Measurements from ENCODE around the gene KLRF2.

Gene KLRF2

GRCh38 chr12:9910716-9911421 is 29.6 kb downstream of the KLRF2 start:
- Histone ChIP-seq H3K4me1 (ENCODE audit: control extremely low read depth in 1 of 4, control insufficient read depth in 4 of 4, insufficient read depth in 4 of 4, low read length in 3 of 4) (peaks cover 0 to 13% (median 3%) of the 10 kb centered on the region in 4 experiments), H3K4me3 (ENCODE audit: control insufficient read depth in 1 of 7, extremely low read depth in 1 of 7, insufficient read depth in 4 of 7, low read depth in 2 of 7, low read length in 6 of 7) (no peak overlapping the region), H3K27ac (ENCODE audit: insufficient read depth in 1 of 2, low read depth in 1 of 2, low read length in 2 of 2, poor library complexity in 1 of 2, severe bottlenecking in 2 of 2) (no peak overlapping the region), H3K36me3 (ENCODE audit: control insufficient read depth in 4 of 4, insufficient read depth in 4 of 4, low read length in 3 of 4) (no peaks in the 10 kb centered on the region), H3K9me3 (ENCODE audit: control extremely low read depth in 1 of 5, control insufficient read depth in 4 of 5, insufficient read depth in 2 of 5, low read depth in 1 of 5, low read length in 4 of 5) (peaks cover 4 to 54% (median 23%) of the 10 kb centered on the region in 5 experiments), H3K27me3 (replicated peaks in 2 of 5; ENCODE audit: control insufficient read depth in 4 of 5, insufficient read depth in 5 of 5, low read length in 4 of 5) (no peaks in the 10 kb centered on the region)
- ChIA-PET CTCF (no interaction called here), POLR2A (no interaction called here)
- no peak for DNase-seq
- WGBS (ENCODE audit: insufficient coverage), result 100% methylated on average over 2 of the region's 7 CpGs

GRCh38 chr12:9911708-9912107 is 30.4 kb downstream of the KLRF2 start:
- peaks cover 4 to 54% (median 23%) of the 10 kb centered on the region in 5 experiments for H3K9me3 ChIP-seq (ENCODE audit: control extremely low read depth in 1 of 5, control insufficient read depth in 4 of 5, insufficient read depth in 2 of 5, low read depth in 1 of 5, low read length in 4 of 5)
- H3K36me3 ChIP-seq (ENCODE audit: control insufficient read depth in 4 of 4, insufficient read depth in 4 of 4, low read length in 3 of 4), result no peaks in the 10 kb centered on the region
- H3K27me3 ChIP-seq (replicated peaks in 2 of 5; ENCODE audit: control insufficient read depth in 4 of 5, insufficient read depth in 5 of 5, low read length in 4 of 5), result no peaks in the 10 kb centered on the region
- no peak overlapping the region for H3K27ac ChIP-seq (ENCODE audit: insufficient read depth in 1 of 2, low read depth in 1 of 2, low read length in 2 of 2, poor library complexity in 1 of 2, severe bottlenecking in 2 of 2)
- no peak overlapping the region for H3K4me3 ChIP-seq (ENCODE audit: control insufficient read depth in 1 of 7, extremely low read depth in 1 of 7, insufficient read depth in 4 of 7, low read depth in 2 of 7, low read length in 6 of 7)
- CTCF ChIA-PET, result no interaction called here
- peaks cover 0 to 7% (median 2%) of the 10 kb centered on the region in 4 experiments for H3K4me1 ChIP-seq (ENCODE audit: control extremely low read depth in 1 of 4, control insufficient read depth in 4 of 4, insufficient read depth in 4 of 4, low read length in 3 of 4)
- POLR2A ChIA-PET, result no interaction called here
- DNase-seq, result no peak

- Histone ChIP-seq H3K27me3 (replicated peaks in 2 of 5; ENCODE audit: control insufficient read depth in 4 of 5, insufficient read depth in 5 of 5, low read length in 4 of 5) (no peaks in the 10 kb centered on the region), H3K9me3 (ENCODE audit: control extremely low read depth in 1 of 5, control insufficient read depth in 4 of 5, insufficient read depth in 2 of 5, low read depth in 1 of 5, low read length in 4 of 5) (peaks cover 0 to 4% (median 0%) of the 10 kb centered on the region in 5 experiments), H3K36me3 (ENCODE audit: control insufficient read depth in 4 of 4, insufficient read depth in 4 of 4, low read length in 3 of 4) (no peaks in the 10 kb centered on the region), H3K4me1 (ENCODE audit: control extremely low read depth in 1 of 4, control insufficient read depth in 4 of 4, insufficient read depth in 4 of 4, low read length in 3 of 4) (peaks cover 0 to 7% (median 0%) of the 10 kb centered on the region in 4 experiments), H3K27ac (ENCODE audit: insufficient read depth in 1 of 2, low read depth in 1 of 2, low read length in 2 of 2, poor library complexity in 1 of 2, severe bottlenecking in 2 of 2) (no peak overlapping the region), H3K4me3 (ENCODE audit: control insufficient read depth in 1 of 7, extremely low read depth in 1 of 7, insufficient read depth in 4 of 7, low read depth in 2 of 7, low read length in 6 of 7) (no peak overlapping the region)
- WGBS (ENCODE audit: insufficient coverage), result 97% methylated on average over 3 of the region's 3 CpGs
- ChIA-PET POLR2A (no interaction called here), CTCF (interaction anchor here (1.2 to 2.5 kb wide), 2 partner anchors 105 to 122 kb away, joined by 4 to 12 read pairs; no protein-coding TSS in a partner anchor)
- DNase-seq, result no peak
Observed at GRCh38 chr12:9919443-9919842, 38.2 kb downstream of the KLRF2 start.

GRCh38 chr12:9920451-9920850 is 39.2 kb downstream of the KLRF2 start:
- whole genome bisulfite sequencing (ENCODE audit: insufficient coverage), result 100% methylated on average over 7 of the region's 10 CpGs
- H3K9me3 ChIP-seq (ENCODE audit: control extremely low read depth in 1 of 5, control insufficient read depth in 4 of 5, insufficient read depth in 2 of 5, low read depth in 1 of 5, low read length in 4 of 5), result peaks cover 0 to 4% (median 0%) of the 10 kb centered on the region in 5 experiments
- DNase-seq, result no peak
- H3K4me1 ChIP-seq (ENCODE audit: control extremely low read depth in 1 of 4, control insufficient read depth in 4 of 4, insufficient read depth in 4 of 4, low read length in 3 of 4), result peaks cover 0 to 7% (median 0%) of the 10 kb centered on the region in 4 experiments
- no peak overlapping the region for H3K4me3 ChIP-seq (ENCODE audit: control insufficient read depth in 1 of 7, extremely low read depth in 1 of 7, insufficient read depth in 4 of 7, low read depth in 2 of 7, low read length in 6 of 7)
- ChIA-PET POLR2A (no interaction called here), CTCF (interaction anchor here (1.7 to 3.2 kb wide), 3 partner anchors 11 to 170 kb away, joined by 4 to 14 read pairs (median 12); partner anchors contain the start of gene CLEC2A)
- no peak overlapping the region for H3K27ac ChIP-seq (ENCODE audit: insufficient read depth in 1 of 2, low read depth in 1 of 2, low read length in 2 of 2, poor library complexity in 1 of 2, severe bottlenecking in 2 of 2)
- no peaks in the 10 kb centered on the region for H3K27me3 ChIP-seq (replicated peaks in 2 of 5; ENCODE audit: control insufficient read depth in 4 of 5, insufficient read depth in 5 of 5, low read length in 4 of 5)
- H3K36me3 ChIP-seq (ENCODE audit: control insufficient read depth in 4 of 4, insufficient read depth in 4 of 4, low read length in 3 of 4), result no peaks in the 10 kb centered on the region

GRCh38 chr12:9922429-9922828 is 41.1 kb downstream of the KLRF2 start:
- Histone ChIP-seq H3K4me3 (ENCODE audit: control insufficient read depth in 1 of 7, extremely low read depth in 1 of 7, insufficient read depth in 4 of 7, low read depth in 2 of 7, low read length in 6 of 7) (no peak overlapping the region), H3K4me1 (ENCODE audit: control extremely low read depth in 1 of 4, control insufficient read depth in 4 of 4, insufficient read depth in 4 of 4, low read length in 3 of 4) (peaks cover 0 to 12% (median 2%) of the 10 kb centered on the region in 4 experiments), H3K9me3 (ENCODE audit: control extremely low read depth in 1 of 5, control insufficient read depth in 4 of 5, insufficient read depth in 2 of 5, low read depth in 1 of 5, low read length in 4 of 5) (peaks cover 0 to 4% (median 0%) of the 10 kb centered on the region in 5 experiments), H3K36me3 (ENCODE audit: control insufficient read depth in 4 of 4, insufficient read depth in 4 of 4, low read length in 3 of 4) (no peaks in the 10 kb centered on the region), H3K27ac (ENCODE audit: insufficient read depth in 1 of 2, low read depth in 1 of 2, low read length in 2 of 2, poor library complexity in 1 of 2, severe bottlenecking in 2 of 2) (no peak overlapping the region), H3K27me3 (replicated peaks in 2 of 5; ENCODE audit: control insufficient read depth in 4 of 5, insufficient read depth in 5 of 5, low read length in 4 of 5) (no peaks in the 10 kb centered on the region)
- ChIA-PET POLR2A (no interaction called here), CTCF (interaction anchor here (0.6 to 3.2 kb wide), 7 partner anchors 16 to 174 kb away, joined by 3 to 14 read pairs (median 5); no protein-coding TSS in a partner anchor)
- no peak for DNase-seq
- WGBS (ENCODE audit: insufficient coverage), result no CpG with 5 or more reads among the region's 1 CpG

GRCh38 chr12:9925705-9926393 is 44.6 kb downstream of the KLRF2 start:
- no peaks in the 10 kb centered on the region for H3K9me3 ChIP-seq (ENCODE audit: control extremely low read depth in 1 of 5, control insufficient read depth in 4 of 5, insufficient read depth in 2 of 5, low read depth in 1 of 5, low read length in 4 of 5)

GRCh38 chr12:9926876-9927275 is 45.6 kb downstream of the KLRF2 start:
- H3K27ac ChIP-seq (ENCODE audit: insufficient read depth in 1 of 2, low read depth in 1 of 2, low read length in 2 of 2, poor library complexity in 1 of 2, severe bottlenecking in 2 of 2), result no peak overlapping the region
- H3K27me3 ChIP-seq (replicated peaks in 2 of 5; ENCODE audit: control insufficient read depth in 4 of 5, insufficient read depth in 5 of 5, low read length in 4 of 5), result no peaks in the 10 kb centered on the region
- ChIA-PET CTCF (interaction anchor here (0.7 to 2.4 kb wide), 11 partner anchors 9 to 177 kb away, joined by 3 to 24 read pairs (median 4); no protein-coding TSS in a partner anchor), POLR2A (no interaction called here)
- H3K9me3 ChIP-seq (ENCODE audit: control extremely low read depth in 1 of 5, control insufficient read depth in 4 of 5, insufficient read depth in 2 of 5, low read depth in 1 of 5, low read length in 4 of 5), result no peaks in the 10 kb centered on the region
- no CpG with 5 or more reads among the region's 3 CpGs for WGBS (ENCODE audit: insufficient coverage)
- H3K4me1 ChIP-seq (ENCODE audit: control extremely low read depth in 1 of 4, control insufficient read depth in 4 of 4, insufficient read depth in 4 of 4, low read length in 3 of 4), result peaks cover 0 to 20% (median 2%) of the 10 kb centered on the region in 4 experiments
- DNase-seq, result no peak
- H3K36me3 ChIP-seq (ENCODE audit: control insufficient read depth in 4 of 4, insufficient read depth in 4 of 4, low read length in 3 of 4), result no peaks in the 10 kb centered on the region
- H3K4me3 ChIP-seq (ENCODE audit: control insufficient read depth in 1 of 7, extremely low read depth in 1 of 7, insufficient read depth in 4 of 7, low read depth in 2 of 7, low read length in 6 of 7), result no peak overlapping the region

More at GRCh38 chr12:9925705-9926393, 44.6 kb downstream of the KLRF2 start:
- POLR2A ChIA-PET, result no interaction called here
- CTCF ChIA-PET, result interaction anchor here (0.6 to 2.6 kb wide), 13 partner anchors 10 to 312 kb away, joined by 3 to 24 read pairs (median 4); no protein-coding TSS in a partner anchor
- H3K4me3 ChIP-seq (ENCODE audit: control insufficient read depth in 1 of 7, extremely low read depth in 1 of 7, insufficient read depth in 4 of 7, low read depth in 2 of 7, low read length in 6 of 7), result peak overlapping the region in 6 of 7 experiments; percentile 33 to 72 (median 43)
- H3K27me3 ChIP-seq (replicated peaks in 2 of 5; ENCODE audit: control insufficient read depth in 4 of 5, insufficient read depth in 5 of 5, low read length in 4 of 5), result no peaks in the 10 kb centered on the region
- WGBS (ENCODE audit: insufficient coverage), result 33% methylated on average over 3 of the region's 5 CpGs
- H3K36me3 ChIP-seq (ENCODE audit: control insufficient read depth in 4 of 4, insufficient read depth in 4 of 4, low read length in 3 of 4), result no peaks in the 10 kb centered on the region
- DNase-seq, result peak; percentile 56 to 64 (median 57)
- peaks cover 0 to 21% (median 2%) of the 10 kb centered on the region in 4 experiments for H3K4me1 ChIP-seq (ENCODE audit: control extremely low read depth in 1 of 4, control insufficient read depth in 4 of 4, insufficient read depth in 4 of 4, low read length in 3 of 4)
- H3K27ac ChIP-seq (ENCODE audit: insufficient read depth in 1 of 2, low read depth in 1 of 2, low read length in 2 of 2, poor library complexity in 1 of 2, severe bottlenecking in 2 of 2), result no peak overlapping the region
